GM18499 (cell line): ENCODE data around the gene STYXL2.

Source experiments
- ATAC-seq: cut with Tn5 transposase; IDR thresholded peaks from one replicate; pipeline ENCODE4 v1.9.1; 2021; ENCODE audit warnings: moderate number of reproducible peaks; ENCODE audit not compliant: insufficient read depth, unreplicated experiment

The STYXL2 gene

GRCh38 chr1:167105271-167106118, 11.6 kb downstream of the STYXL2 start:
- ATAC-seq = no peak

GRCh38 chr1:167106119-167106461, 12.2 kb downstream of the STYXL2 start:
- no peak for ATAC-seq

- ATAC-seq = no peak
Measured at GRCh38 chr1:167107456-167107855, 13.6 kb downstream of the STYXL2 start.

GRCh38 chr1:167109125-167109524, 15.2 kb downstream of the STYXL2 start:
- no peak for ATAC-seq

- peak; percentile 70 for ATAC-seq
Measured at GRCh38 chr1:167110586-167110985, 16.7 kb downstream of the STYXL2 start.

- no peak for ATAC-seq
Measured at GRCh38 chr1:167111868-167112709, 18.2 kb downstream of the STYXL2 start.

- ATAC-seq = no peak
Measured at GRCh38 chr1:167114725-167115124, 20.9 kb downstream of the STYXL2 start.

GRCh38 chr1:167115655-167116054, 21.8 kb downstream of the STYXL2 start:
- no peak for ATAC-seq

GRCh38 chr1:167116174-167116573, 22.3 kb downstream of the STYXL2 start:
- no peak for ATAC-seq

- ATAC-seq = no peak
Measured at GRCh38 chr1:167117225-167117624, 23.4 kb downstream of the STYXL2 start.

- no peak for ATAC-seq
Measured at GRCh38 chr1:167118188-167118587, 24.3 kb downstream of the STYXL2 start.

- ATAC-seq = no peak
Measured at GRCh38 chr1:167119696-167120095, 25.8 kb downstream of the STYXL2 start.

- no peak for ATAC-seq
Measured at GRCh38 chr1:167120899-167121298, 27.0 kb downstream of the STYXL2 start.

GRCh38 chr1:167121375-167122120, 27.7 kb downstream of the STYXL2 start:
- ATAC-seq = no peak

- no peak for ATAC-seq
Measured at GRCh38 chr1:167122121-167122480, 28.2 kb downstream of the STYXL2 start.

- ATAC-seq = no peak
Measured at GRCh38 chr1:167122568-167122967, 28.7 kb downstream of the STYXL2 start.

GRCh38 chr1:167126317-167126716, 32.4 kb downstream of the STYXL2 start:
- ATAC-seq = no peak

- ATAC-seq = no peak
Measured at GRCh38 chr1:167126811-167127210, 32.9 kb downstream of the STYXL2 start.

GRCh38 chr1:167127236-167127635, 33.4 kb downstream of the STYXL2 start:
- ATAC-seq = no peak

GRCh38 chr1:167127661-167128060, 33.8 kb downstream of the STYXL2 start:
- ATAC-seq = no peak
